ENCODE results near the gene ZFPM1.

DNA sequence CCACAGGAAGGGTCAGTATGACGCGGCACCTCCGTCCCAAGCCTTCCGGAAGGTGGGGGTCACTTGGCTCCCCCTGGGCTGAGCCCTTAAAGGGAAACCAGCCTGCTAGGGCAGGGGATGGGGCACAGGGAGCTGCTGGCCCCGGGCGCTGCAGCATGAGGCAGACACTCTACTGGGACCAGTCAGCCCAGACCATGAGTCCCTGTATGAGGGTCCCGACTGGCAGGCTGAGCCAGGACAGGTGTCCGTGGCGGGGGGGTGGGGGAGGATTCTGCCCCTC lies 73.8 kb downstream of the ZFPM1 start:
- TF ChIP-seq, protein P1, sequence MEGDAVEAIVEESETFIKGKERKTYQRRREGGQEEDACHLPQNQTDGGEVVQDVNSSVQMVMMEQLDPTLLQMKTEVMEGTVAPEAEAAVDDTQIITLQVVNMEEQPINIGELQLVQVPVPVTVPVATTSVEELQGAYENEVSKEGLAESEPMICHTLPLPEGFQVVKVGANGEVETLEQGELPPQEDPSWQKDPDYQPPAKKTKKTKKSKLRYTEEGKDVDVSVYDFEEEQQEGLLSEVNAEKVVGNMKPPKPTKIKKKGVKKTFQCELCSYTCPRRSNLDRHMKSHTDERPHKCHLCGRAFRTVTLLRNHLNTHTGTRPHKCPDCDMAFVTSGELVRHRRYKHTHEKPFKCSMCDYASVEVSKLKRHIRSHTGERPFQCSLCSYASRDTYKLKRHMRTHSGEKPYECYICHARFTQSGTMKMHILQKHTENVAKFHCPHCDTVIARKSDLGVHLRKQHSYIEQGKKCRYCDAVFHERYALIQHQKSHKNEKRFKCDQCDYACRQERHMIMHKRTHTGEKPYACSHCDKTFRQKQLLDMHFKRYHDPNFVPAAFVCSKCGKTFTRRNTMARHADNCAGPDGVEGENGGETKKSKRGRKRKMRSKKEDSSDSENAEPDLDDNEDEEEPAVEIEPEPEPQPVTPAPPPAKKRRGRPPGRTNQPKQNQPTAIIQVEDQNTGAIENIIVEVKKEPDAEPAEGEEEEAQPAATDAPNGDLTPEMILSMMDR (IDR thresholded peaks at IDR 0.05; ENCODE audit: low read depth, low read length): no peak
- no peak for TF ChIP-seq EZH2phosphoT487 (IDR thresholded peaks at IDR 0.05; ENCODE audit: low read depth)

Measured in OCI-LY3 (cell line).